Heart right ventricle (tissue), 16 donors: ENCODE measurements around the gene CRB2. TPM values are rescaled to one million over a fixed set of nuclear protein-coding genes. Genes with fewer than 3 reads are reported as not detected.

ENCODE experiments used
- ATAC-seq, 8 donors: fragments of 200-7000 bp; cut with Tn5 transposase; one replicate each; pipeline ENCODE4 v1.9.1; 2020; ENCODE audit warnings: mild to moderate bottlenecking in 8 of 8, moderate library complexity in 8 of 8, moderate number of reproducible peaks in 1 of 8
- DNase-seq, 2 donors: peaks; one replicate each; pipeline ENCODE4 v3.0.0-alpha.2; 2020
- H3K27ac ChIP-seq, 10 donors: fragments of 200-600 bp; sonication (generic) in 2 of 10; one replicate each; pipeline versions ENCODE4 v1.5.0 to v1.8.0; 2020 to 2022; ENCODE audit warnings: mild to moderate bottlenecking in 3 of 10
- H3K27me3 ChIP-seq, 7 donors: fragments of 200-600 bp; one replicate each; pipeline ENCODE4 v1.8.0; 2021 to 2022; ENCODE audit warnings: mild to moderate bottlenecking in 2 of 7
- H3K36me3 ChIP-seq, 9 donors: fragments of 200-600 bp; sonication (generic) in 1 of 9; one replicate each; pipeline versions ENCODE4 v1.5.0 to v1.8.0; 2020 to 2022; ENCODE audit warnings: mild to moderate bottlenecking in 2 of 9
- H3K4me1 ChIP-seq, 9 donors: fragments of 200-600 bp; sonication (generic) in 1 of 9; one replicate each; pipeline versions ENCODE4 v1.5.0 to v1.8.0; 2020 to 2022; ENCODE audit warnings: mild to moderate bottlenecking in 4 of 9
- H3K4me3 ChIP-seq, 10 donors: fragments of 200-600 bp; sonication (generic) in 2 of 10; one replicate each; pipeline versions ENCODE4 v1.5.0 to v1.8.0; 2020 to 2022; ENCODE audit warnings: mild to moderate bottlenecking in 7 of 10, moderate library complexity in 2 of 10
- H3K9me3 ChIP-seq, 11 donors: fragments of 200-600 bp in 10 of 11; sonication (generic) in 2 of 11; one replicate each; pipeline versions ENCODE4 v1.5.0 to v1.8.0; 2013 to 2022; ENCODE audit warnings: mild to moderate bottlenecking in 2 of 11, control low read depth in 1 of 11, moderate library complexity in 1 of 11
- WGBS, 2 donors: extraction: QIAGEN DNeasy Blood & Tissue Kit; methylation state at CpG; one replicate each; pipeline ENCODE4 v1.1.7; 2013; ENCODE audit warnings: inconsistent platforms in 1 of 2; 5-methylcytosine and 5-hydroxymethylcytosine counted together
- intact Hi-C, 10 donors: fragments of 100-400 bp; cut with DNase I; formaldehyde crosslinking; loops; one replicate each; pipeline versions ENCODE4 v1.11.1 to v1.14.2; 2022
- polyA plus RNA-seq, 2 donors: library from polyadenylated mRNA; stranded (reverse); fragments of 200-250 nt; gene quantifications; one replicate each; pipeline ENCODE4 v1.2.3, GENCODE V29; 2013
- total RNA-seq, 10 donors: library from RNA; stranded (reverse); fragmentation: NEBNext Ultra II Directional in 3 of 10; extraction: Animal tissue kit (Norgen Biotek cat#: 25700) in 3 of 10; gene quantifications; one replicate each; pipeline versions ENCODE4 v1.2.1 to v1.2.4, GENCODE V29; 2021 to 2023
- TF ChIP-seq, protein P1 (sequence below), 9 donors: fragments of 200-600 bp; sonication (generic) in 2 of 9; IDR thresholded peaks; one replicate each; pipeline versions ENCODE4 v1.5.0 to v1.8.0; 2021 to 2022; ENCODE audit warnings: antibody characterized with exemption in 9 of 9, mild to moderate bottlenecking in 5 of 9, moderate library complexity in 1 of 9
- donor health status: Arrhythmogenic right ventricular cardiomyopathy.
- donor health status: ischemic (EF 13 %, LVEDD 7.1; RV severe dilation, severe dysfunction).
- donor health status: healthy with polysubstance abuse.
- donor health status: DM: no; HTN: yes; CAD: no.
- donor health status: DM: no; HTN: no; CAD: no.
- donor health status: ischemic (EF 25% LVEDD 6.9; RV normal size, moderate dysfunction).
- donor health status: ischemic (EF 25% LVEDD 5.7; RV mildly dilated, moderate dysfunction).
- donor health status: healthy.
- donor health status: DM: yes; HTN: yes; CAD: no.
- donor health status: Ischemic cardiomyopathy.
- donor health status: ischemic (EF 35%, LVEDD 5.7; RV mildly dilated, moderate dysfunction).
- donor health status: nonischemic (EF 11% LVEDD 7.7; RV severe dilation, severe dysfunction).
- donor health status: DM: yes; HTN: yes; CAD: no.
- donor health status: PGD.
- donor health status: ischemic (EF 29% LVEDD 5.4; RV normal size, mild dysfunction).
- donor health status: nonischemic (EF 23%, LVEDD 6.1; RV moderate dilation, normal function).

The CRB2 gene
- total and polyA plus RNA-seq, 12 donors = 0.01 to 0.24 (median 0.09) TPM; not detected in 9

DNA sequence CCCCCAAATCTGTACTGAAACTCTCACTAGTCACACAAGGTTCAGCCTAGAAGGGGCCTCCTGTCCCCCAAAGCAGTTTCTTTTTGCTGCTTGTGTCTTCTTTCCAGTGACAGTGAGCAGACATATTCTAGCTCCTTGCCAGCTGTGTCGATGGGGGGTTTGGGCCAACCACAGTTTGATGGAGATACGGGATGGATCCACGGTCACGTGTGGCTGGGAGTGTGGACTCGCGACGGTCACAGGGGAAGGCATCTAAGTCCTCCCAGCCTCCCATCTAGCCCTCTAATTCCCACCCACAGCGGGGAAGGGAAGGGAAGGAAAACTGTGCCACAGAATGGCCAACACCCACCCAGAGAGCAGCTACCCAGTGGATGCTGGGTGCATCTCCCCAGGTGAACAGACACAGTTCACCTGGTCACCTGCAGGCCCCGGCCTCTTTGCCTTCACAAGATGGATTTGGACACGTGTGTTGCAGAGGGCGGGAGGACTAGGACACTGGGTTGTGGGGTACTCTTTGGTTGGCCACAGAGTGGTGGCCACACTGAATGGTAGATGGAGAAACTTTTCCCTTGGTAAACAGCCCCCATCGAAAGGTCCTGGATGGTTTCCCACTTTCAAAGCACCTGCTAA lies 54.4 kb downstream of the CRB2 start:
- 89 to 96% methylated on average over 12 of the region's 12 CpGs for WGBS, 2 donors
- no peak for DNase-seq
- intact Hi-C loops = no loop called here
- Histone ChIP-seq H3K9me3 (no peaks in the 10 kb centered on the region), H3K4me3 (no peak overlapping the region), H3K36me3 (peaks cover 0 to 8% (median 0%) of the 10 kb centered on the region in 9 donors), H3K27ac (no peak overlapping the region), H3K27me3 (no peaks in the 10 kb centered on the region), H3K4me1 (peaks cover 0 to 6% (median 0%) of the 10 kb centered on the region in 9 donors)
- ATAC-seq = no peak
- TF ChIP-seq, protein P1, sequence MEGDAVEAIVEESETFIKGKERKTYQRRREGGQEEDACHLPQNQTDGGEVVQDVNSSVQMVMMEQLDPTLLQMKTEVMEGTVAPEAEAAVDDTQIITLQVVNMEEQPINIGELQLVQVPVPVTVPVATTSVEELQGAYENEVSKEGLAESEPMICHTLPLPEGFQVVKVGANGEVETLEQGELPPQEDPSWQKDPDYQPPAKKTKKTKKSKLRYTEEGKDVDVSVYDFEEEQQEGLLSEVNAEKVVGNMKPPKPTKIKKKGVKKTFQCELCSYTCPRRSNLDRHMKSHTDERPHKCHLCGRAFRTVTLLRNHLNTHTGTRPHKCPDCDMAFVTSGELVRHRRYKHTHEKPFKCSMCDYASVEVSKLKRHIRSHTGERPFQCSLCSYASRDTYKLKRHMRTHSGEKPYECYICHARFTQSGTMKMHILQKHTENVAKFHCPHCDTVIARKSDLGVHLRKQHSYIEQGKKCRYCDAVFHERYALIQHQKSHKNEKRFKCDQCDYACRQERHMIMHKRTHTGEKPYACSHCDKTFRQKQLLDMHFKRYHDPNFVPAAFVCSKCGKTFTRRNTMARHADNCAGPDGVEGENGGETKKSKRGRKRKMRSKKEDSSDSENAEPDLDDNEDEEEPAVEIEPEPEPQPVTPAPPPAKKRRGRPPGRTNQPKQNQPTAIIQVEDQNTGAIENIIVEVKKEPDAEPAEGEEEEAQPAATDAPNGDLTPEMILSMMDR (IDR thresholded peaks at IDR 0.05) = no peak

DNA sequence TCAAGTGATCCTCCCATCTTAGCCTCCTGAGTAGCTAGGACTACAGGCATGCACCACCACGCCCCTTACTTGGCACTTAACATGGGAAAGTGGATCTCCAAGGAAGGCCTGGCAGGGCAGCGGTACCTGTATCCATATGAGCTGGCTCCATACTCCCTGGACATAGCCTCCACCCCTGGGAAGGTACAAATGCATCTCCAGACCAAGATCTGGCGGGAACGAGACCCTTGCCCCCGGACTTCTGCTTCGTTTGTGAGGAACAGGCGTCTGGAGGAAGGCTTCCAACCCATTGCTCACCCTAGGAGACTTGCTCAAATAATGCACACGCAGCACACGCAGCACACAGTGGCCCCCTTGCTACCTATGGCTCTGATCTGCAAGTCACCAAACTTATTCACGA lies 55.2 kb downstream of the CRB2 start:
- Histone ChIP-seq H3K9me3 (no peaks in the 10 kb centered on the region), H3K36me3 (peaks cover 0 to 15% (median 0%) of the 10 kb centered on the region in 9 donors), H3K27me3 (no peaks in the 10 kb centered on the region), H3K4me3 (no peak overlapping the region), H3K27ac (no peak overlapping the region), H3K4me1 (peaks cover 0 to 6% (median 0%) of the 10 kb centered on the region in 9 donors)
- TF ChIP-seq, protein P1 (IDR thresholded peaks at IDR 0.05) = no peak
- intact Hi-C loops = no loop called here
- ATAC-seq = no peak
- DNase-seq = no peak
- WGBS, 2 donors = 97 to 99% methylated on average over 10 of the region's 10 CpGs

DNA sequence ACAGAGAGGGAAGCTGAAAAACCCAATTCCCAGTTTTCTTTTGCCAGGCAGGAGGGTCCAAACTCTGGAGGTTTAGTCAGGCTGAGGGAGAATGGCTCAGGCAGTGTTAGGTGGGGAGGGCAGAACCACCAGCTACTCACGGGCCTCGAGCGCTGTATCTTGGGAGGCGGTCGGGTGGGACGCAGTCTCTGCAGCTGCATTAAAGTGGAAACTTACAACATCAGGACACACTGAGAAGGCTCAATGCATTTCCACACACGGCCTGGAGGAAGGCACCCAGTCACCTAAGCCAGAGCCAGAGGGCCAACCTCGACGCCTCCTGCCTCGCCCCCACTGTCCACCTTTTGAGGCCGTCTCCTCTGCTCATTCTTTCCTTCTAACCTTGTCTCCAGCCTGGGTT lies 55.6 kb downstream of the CRB2 start:
- H3K9me3 ChIP-seq = no peaks in the 10 kb centered on the region
- DNase-seq (no peak), ATAC-seq (no peak)
- 96 to 98% methylated on average over 11 of the region's 11 CpGs for WGBS, 2 donors
- H3K36me3 ChIP-seq = peaks cover 0 to 19% (median 0%) of the 10 kb centered on the region in 9 donors
- H3K27ac ChIP-seq = no peak overlapping the region
- no peak overlapping the region for H3K4me3 ChIP-seq
- peaks cover 0 to 6% (median 0%) of the 10 kb centered on the region in 9 donors for H3K4me1 ChIP-seq
- no peaks in the 10 kb centered on the region for H3K27me3 ChIP-seq
- intact Hi-C loops = no loop called here
- TF ChIP-seq, protein P1 (IDR thresholded peaks at IDR 0.05) = no peak

DNA sequence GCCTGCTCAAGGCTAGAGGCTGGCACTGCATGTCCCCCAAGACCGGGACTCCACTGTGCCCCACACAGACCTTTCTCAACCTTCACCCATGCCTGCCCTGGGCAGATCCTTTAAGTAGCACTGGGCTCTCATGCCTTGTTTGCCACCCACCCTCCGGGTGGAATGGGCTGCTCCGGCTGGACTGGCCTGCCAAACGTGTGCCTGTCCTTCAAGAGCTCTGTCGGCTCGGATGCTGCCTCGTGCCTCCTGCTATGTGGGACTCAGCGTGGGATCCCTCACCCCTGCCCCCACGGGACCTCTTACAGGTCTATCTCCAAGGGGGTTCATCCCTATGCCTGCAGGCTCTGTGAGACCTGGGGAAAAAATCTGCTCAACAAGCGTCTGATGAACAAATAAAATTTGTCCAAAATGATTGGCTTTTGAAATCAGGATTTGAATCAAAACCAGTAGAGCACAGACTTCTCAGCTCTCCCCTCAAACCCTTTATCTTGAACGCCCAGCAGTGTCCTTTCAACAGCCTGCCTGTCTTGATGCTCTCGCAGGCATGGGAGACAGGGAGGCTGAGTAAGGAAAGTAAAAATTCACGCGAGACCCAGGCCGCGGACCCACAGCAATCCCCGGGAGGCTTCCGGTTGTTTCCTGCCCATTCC lies 56.3 kb downstream of the CRB2 start:
- intact Hi-C loops = no loop called here
- TF ChIP-seq, protein P1 (IDR thresholded peaks at IDR 0.05) = no peak
- Histone ChIP-seq H3K27me3 (no peaks in the 10 kb centered on the region), H3K27ac (no peak overlapping the region), H3K4me1 (peaks cover 0 to 6% (median 0%) of the 10 kb centered on the region in 9 donors), H3K4me3 (no peak overlapping the region), H3K36me3 (peaks cover 0 to 25% (median 0%) of the 10 kb centered on the region in 9 donors), H3K9me3 (no peaks in the 10 kb centered on the region)
- DNase-seq (no peak), ATAC-seq (peak in 1 of 8 donors; percentile 9)
- WGBS, 2 donors = 84 to 86% methylated on average over 18 of the region's 18 CpGs
